Measurements from ENCODE around the gene ZSCAN30.

Gene ZSCAN30

DNA sequence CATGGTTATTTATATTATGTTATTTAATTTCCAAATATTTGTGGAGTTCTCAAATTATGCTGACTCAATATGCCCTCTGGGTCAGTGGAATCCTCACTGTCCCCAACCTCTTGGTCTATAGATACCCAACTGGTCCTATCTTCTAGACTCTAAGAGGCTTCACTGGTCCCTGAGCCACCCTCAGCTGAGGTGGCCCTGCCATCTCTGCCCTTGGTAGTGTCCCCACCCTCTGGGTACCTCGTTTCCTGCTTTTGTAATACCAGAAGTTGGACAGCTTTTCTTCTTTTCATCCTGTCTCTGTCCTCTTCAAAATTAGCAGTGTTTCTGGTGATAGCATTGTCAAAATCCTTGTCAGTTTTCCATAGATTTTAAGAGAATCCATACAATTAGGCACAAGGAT lies 11.9 kb downstream of the ZSCAN30 start:
- DNase-seq = no peak

DNA sequence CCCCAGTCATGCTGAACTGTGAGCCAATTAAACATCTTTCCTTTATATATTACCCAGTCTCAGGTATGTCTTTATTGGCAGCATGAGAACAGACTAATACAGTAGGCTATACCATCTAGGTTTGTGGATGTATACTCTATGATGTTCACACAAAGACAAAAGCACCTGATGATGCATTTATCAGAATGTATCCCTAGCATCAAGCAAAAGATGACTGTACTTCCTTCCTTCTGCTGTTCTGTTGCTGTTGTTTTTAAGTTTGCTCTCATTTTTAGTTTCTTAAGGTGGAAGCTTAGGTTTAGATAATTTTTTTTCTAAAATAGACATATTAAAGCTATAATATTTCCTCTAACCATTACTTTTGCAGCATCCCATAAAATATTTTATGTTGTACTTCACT lies 12.4 kb downstream of the ZSCAN30 start:
- no peak for DNase-seq

DNA sequence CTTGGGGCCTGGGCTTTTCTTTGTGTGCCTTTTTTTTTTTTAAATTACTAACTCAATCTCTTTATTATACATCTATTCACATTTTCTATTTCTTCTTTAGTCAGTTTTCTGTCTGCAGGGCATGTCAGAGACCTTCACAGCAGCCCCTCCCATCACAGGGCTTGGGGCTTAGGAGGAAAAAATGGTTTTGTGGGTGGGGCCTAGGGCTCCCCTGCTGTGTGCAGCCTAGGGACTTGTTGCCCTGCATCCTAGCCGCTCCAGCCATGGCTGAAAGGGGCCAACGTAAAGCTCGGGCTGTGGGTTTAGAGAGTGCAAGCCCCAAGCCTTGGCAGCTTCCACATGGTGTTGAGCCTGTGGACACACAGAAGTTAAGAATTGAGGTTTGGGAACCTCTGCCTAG lies 13.8 kb downstream of the ZSCAN30 start:
- DNase-seq = no peak

DNA sequence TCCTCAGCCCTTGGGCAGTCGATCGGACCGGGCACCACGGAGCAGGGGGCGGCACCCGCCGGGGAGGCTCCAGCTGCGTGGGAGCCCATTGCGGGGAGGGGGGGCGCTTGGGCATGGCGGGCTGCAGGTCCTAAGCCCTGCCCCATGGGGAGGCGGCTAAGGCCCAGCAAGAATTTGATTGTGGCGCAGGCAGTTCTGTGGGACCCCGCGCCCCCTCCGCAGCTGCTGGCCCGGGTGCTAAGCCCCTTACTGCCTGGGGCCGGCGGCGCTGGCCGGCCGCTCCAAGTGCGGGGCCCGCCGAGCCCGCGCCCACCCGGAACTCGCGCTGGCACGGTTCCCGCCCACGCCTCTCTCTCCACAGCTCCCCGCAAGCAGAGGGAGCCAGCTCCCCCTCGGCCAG lies 18.4 kb downstream of the ZSCAN30 start:
- no peak for DNase-seq

DNA sequence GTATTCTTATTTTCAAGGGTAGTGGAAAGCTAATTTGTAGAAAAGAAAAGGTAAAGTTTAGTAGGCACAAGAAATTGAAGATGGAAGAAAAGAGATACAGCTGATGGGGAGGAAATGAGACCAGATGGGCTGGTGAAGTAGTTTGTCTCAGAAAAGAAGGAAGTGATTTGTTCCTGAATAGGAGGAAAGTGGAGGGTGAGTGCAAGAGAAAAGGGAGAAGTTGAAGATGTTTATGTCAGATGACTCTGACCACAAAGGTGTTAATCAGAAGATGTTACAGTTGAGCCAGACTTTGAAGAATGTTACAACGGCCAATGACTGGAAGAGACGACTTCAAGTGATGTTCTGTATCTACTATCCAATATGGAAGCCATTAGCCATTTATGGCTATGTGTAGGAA lies 21.2 kb downstream of the ZSCAN30 start:
- DNase-seq = no peak

DNA sequence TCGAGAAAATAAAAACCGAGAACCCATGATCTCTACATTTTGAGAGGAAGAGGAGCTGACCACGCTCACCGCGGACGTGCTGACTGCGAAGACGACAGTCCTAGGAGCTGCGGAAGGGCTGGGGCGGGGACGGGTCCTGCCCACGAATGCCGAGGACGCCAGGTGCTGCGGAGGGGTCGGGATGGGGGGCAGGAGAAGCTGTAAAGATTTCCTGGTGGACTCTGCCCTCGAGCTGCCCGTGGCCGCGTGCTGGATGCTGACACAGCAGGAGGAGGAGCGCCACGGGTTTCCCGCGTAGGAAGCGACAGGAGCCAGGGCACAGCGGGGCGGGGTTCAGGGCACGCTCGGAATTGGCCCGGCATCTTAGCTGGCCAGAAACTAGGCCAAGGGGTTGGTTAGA lies 22.2 kb downstream of the ZSCAN30 start:
- DNase-seq = no peak

DNA sequence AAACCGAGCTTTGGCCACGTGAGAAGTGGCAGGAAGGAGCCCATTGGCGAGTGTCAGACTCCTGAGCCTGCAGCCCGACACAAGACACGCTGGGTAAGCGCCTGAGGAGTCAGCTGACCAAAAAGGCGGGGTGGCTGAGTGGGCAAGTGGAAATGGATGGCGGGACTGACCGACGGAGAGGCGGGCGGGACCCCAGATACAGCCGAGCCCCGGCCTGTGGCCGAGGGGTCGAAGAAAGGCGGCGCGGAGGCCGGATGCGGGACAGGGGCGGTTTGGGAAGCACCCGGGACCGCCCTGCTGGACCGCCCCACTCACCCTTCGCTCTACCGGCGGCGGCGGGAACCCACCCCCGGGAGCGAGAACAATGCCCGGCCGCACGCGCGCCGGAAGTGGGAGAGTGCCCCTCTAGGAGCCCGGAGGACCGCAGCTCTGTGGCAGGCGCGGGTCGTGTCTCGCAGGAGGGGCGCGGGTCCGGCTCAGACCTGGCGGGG lies 22.8 kb downstream of the ZSCAN30 start:
- peak; percentile 49 for DNase-seq

DNA sequence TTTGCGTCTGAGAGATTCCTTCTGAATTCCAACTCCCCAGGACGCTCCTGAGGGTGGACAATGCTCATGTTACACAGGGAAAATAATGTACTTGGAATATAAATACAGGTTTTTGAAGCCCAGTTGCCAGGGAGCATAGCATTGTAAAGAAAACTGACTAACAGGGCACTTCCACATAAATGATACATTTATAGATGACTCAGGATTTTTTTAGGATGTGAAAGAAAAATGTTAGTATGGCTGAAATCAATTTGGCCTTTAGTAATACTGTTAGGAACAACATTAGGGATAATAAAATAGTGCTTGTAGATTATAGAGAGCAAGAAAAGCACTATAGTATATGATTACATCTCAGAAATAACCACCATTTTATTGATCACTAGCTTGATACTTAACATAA lies 25.6 kb downstream of the ZSCAN30 start:
- DNase-seq = no peak

DNA sequence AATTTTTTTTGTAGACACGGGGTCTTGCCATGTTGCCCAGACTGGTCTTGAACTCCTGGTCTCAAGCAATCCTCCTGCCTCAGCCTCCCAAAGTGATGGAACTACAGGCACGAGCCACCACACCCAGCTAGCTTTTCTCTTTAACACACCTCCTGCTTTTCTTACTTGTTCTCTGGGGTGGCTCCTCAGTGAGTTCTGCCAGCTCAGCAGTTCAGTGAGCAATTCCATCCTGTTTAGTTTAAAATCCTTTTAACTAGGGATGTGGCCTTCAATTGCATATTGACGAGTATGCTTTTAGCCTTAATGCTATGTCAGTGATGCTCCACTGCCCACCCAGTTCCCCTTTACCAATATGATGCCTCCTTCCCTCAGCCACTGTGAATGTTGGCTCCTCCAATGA lies 33.1 kb downstream of the ZSCAN30 start:
- DNase-seq = no peak

DNA sequence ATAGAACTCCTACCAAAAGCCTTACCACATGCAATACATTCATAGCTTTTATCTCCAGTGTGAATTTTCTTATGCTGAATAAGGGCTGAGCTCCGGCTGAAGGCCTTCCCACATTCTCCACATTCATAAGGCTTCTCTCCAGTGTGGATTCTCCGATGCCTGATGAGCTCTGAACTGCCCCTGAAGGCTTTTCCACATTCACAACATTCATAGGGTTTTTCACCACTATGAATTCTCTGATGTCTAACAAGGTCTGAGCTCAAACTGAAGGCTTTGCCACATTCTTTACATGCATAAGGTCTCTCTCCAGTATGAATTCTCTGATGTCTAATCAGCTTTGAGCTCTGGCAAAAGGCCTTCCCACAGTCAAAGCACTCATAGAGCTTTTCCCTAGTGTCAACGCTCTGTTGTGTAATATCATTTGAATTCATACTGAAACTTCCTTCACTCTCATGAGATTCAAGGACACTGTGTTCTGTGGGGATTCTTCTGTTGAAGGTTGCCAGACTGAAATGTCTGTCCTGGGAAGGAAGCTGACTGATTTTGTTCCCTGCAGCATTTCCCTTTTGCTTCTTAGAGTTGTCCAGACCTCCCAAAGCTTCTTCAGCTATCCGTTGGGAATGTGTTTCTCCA lies 36.3 kb downstream of the ZSCAN30 start:
- DNase-seq = no peak

DNA sequence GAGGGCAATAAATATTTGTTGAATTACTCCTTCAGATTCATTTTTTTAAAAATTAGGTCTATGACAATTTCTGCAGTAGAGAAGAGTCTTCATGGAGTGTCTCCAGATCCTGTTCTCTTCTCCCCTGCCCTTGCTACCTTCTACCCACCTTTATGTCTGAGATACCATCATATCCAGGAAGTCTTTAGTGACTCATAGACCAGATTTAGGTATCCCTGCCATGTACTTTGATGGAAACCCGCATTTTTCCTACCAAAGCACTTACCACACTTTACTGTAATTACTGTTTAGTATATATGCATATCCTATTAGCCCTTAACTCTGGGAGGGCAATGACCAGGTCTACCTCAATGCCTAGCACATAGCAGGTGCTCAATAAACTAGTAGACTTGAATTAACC lies 37.6 kb downstream of the ZSCAN30 start:
- no peak for DNase-seq

DNA sequence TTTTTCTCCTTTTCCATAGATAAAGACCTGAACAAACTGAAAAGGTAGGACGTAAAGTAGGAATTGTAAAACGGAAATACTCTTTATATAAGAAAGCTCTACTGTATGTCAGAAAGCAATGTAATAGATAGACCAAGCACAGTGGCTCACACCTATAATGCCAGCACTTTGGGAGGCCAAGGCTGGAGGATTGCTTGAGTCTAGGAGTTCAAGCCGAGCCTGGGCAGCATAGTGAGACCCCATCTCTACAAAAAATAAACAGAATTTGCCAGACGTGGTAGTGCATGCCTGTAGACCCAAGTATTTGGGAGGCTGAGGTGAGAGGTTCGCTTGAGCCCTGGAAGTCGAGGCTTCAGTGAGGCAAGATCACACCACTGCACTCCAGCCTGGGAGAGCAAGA lies 41.6 kb downstream of the ZSCAN30 start:
- DNase-seq = no peak

DNA sequence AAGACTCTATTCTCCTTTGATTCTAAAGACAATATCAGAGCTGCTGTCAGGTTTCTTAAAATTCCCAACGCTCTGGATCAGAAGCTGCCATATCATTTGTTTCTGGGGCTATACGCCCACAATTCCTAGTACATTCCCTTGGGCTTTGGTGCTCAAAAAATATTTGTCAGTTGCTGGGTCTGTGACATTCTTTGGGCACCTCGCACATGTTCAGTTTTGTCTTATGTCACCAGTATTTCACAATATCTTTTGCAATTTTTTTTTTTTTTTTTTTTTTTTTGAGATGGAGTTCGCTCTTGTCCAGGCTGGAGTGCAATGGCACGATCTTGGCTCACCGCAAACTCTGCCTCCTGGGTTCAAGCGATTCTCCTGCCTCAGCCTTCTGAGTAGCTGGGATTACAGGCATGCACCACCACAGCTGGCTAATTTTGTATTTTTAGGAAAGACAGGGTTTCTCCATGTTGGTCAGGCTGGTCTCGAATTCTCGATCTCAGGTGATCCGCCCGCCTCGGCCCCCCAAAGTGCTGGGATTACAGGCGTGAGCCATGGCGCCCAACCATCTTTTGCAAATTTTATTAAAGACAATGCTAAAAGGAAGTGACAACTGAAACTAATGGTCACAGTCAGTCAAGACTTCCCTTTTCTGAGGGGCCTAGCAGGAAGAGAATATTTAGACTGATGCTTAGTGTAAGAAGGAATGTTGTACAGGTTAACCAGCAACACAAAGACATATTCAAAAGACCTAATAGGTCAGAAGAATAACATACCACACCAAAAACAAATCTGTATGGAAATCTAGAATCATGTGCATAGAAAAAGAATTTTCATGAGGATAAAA lies 42.4 kb downstream of the ZSCAN30 start:
- no peak for DNase-seq

DNA sequence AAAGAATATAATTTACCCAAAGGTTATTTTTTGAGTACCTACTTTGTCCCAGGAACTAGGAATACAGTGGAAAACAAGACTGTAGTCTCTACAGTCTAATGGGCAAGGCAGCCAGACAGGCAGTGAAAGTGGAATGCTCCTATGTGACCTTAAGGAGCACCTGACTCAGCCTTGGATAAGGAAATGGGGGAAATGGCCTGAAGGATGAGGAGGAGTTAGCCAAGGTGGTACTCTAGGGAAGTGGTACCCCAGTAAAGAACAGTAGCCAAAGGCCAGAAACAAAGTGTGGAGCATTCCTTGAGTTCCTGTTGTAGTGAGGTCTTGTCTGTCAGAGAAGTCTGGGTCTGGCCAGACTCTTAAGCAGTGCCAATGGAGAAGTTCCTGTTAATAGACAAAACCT lies 43.2 kb downstream of the ZSCAN30 start:
- no peak for DNase-seq

DNA sequence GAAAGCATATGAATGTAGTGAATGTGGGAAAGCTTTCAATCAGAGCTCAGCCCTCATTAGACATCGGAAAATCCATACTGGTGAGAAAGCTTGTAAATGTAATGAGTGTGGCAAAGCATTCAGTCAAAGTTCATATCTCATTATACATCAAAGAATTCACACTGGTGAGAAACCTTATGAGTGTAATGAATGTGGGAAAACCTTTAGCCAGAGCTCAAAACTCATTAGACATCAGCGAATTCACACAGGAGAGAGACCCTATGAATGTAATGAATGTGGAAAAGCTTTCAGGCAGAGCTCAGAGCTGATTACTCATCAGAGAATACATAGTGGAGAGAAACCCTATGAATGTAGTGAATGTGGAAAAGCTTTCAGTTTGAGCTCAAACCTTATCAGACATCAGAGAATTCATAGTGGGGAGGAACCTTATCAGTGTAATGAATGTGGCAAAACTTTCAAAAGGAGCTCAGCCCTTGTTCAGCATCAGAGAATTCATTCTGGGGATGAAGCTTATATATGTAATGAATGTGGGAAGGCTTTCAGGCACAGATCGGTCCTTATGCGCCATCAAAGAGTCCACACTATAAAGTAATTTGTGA lies 44.2 kb downstream of the ZSCAN30 start:
- no peak for DNase-seq

DNA sequence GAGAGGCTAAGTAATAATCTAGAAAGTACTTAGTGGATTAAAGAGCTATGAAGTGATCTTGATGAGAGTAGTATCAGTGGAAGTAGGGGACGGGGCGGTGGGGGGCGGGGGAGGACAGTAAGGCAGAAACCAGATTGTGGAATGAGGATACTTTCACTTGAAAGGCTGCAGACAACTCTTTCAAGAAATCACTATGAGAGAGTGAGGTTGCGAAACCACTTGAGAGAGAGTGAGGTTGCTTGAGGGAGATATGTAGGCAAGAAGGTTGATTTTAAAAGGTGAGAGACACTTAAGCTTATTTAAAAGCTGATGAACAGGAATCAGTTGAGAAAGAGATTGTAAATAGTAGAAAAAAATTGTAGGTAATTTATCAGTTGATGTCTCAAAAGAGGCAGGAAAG lies 45.4 kb downstream of the ZSCAN30 start:
- DNase-seq = no peak

DNA sequence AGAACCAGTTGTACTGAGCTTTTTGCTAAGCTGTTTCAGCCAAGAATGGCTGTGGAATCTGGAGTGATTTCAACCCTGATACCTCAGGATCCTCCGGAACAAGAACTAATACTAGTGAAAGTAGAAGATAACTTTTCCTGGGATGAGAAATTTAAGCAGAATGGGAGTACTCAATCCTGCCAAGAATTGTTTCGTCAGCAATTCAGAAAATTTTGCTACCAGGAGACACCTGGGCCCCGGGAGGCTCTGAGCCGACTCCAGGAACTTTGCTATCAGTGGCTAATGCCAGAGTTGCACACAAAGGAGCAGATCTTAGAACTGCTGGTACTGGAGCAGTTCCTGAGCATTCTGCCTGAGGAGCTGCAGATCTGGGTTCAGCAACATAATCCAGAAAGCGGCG lies 47.6 kb downstream of the ZSCAN30 start:
- DNase-seq = no peak

DNA sequence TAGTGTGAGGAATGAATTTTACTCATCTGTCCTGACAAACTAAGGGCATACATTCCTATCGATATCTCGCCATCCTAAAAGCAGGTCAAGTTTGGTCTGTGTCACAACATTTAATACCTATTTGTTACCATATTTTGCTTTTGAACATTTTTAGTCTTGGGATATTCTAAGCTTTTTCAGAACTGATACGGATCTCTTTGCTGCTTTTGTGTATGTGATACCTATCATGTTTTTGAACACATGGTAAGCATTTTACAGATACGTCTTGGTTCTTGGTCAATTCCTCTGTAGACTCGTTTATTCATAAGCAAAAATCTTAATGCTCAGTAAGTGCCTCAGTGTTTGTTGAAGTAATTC lies 48.6 kb downstream of the ZSCAN30 start:
- no peak for DNase-seq

DNA sequence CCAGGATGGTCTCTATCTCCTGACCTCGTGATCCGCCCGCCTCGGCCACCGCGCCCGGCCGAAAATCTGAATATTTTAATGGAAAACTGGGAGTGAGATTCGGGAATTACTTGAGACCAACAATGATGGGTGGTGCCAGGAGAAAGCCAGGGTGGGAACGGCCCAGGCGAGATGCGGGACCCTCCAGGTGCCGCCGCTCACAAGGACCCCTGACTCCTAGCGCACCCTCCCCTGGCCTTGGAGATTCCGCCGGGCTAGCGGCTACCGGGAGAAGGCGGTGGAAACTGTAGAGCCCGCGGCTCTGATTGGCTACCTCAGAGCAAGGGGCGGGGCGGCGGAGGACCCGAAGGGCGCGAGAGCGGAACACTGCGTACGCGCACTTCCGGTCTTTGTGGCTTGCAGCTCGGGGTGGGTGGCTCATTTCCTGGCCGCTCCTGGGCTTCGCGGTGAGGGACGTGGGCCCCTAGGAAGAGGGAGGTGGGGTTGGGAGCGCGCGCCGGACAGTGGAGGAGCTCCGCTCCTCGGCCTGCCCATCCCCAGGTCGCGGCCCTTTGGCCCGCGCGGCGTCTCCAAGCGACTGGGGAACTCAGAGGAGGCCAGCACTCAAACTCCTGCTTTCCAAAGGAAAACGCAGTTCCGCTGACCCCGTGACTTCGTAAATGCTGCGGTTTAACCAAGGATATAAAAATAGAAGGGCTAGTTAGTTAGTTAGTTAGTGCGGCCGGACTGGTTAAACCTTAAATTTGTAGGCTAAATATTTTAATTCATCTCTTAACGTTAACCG lies 49.2 kb downstream of the ZSCAN30 start, which contains the start of gene ZNF397:
ZNF397 (plus strand) TSS at position 371 of the 784 bp plus-strand sequence. CDS start 1,437 bp downstream, outside the sequence.
- peak; percentile 91 for DNase-seq

DNA sequence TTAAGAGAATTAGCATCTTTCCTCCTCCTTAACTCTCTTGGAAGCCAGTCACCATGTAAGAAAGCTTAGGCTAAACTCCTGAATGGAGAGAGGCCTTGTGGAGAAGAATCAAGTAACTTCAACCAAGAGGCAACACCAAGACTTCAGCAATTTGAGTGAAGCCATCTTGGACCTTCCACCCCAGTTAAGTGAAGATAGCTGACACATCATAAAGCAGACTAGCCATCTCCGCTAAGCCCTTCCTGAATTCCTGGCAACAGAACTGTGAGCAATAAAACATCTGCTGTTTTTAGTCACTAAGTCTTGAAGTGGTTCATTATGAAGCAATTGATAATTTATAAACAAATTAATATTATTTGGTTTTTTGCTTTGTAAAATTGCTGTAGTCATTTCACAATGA lies 50.7 kb downstream of the ZSCAN30 start:
- DNase-seq = no peak

DNA sequence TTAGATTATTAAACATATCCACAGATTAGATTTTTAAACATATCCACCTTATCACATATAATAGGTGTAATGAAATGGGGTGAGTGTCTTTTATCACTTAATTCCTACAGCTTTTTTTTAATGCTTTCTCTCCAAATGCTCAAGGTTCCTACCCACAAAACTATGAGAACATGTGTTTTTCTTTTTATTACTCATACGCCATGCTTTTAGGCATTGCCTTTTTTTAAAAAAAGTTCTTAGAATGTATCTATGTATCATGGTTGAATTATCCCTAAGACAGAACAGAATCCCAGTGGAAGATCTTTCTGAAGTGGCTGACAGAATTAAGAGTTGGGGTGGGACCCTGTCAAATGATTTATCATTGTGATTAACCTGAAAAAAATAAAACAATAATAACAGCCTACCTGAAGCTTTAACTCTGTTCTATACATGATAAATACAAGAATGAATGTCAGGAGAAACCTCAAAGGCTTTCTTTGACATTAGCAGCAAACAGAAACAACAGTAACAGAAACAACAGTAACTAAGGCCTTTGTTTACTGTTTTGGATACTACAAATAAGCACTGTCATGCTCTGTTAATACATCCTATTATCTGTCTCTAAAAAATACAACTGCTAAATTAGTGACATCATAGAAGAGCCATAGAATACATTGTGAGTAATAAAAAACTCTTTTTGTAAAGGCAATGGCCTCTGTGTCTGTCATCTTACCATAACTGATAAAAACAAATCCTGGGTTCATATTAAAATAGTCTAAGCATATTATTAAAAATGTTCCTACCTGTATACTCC lies 53.3 kb downstream of the ZSCAN30 start:
- DNase-seq = no peak

DNA sequence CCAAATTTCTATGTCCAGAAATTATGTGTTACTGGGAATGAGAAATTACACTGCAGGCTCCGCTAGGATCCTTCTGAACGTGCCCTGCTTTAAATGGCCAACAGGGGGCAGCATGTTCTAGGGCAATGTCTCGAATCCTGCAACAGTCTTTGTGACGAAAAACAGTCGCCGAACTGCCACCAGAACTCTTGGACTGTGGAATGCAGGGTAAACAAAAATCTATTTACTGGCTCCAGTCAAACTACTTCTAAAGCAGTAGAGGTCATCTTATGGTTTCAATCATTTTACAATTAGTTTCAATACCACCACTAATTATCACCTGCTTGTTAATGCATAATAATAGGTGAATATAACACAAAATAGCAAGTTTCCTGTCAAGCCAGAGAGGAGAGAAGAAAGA lies 59.0 kb downstream of the ZSCAN30 start:
- DNase-seq = peak; percentile 60

Data from activated effector memory CD4-positive, alpha-beta T cell treated with Interleukin-2 at 50 U/mL for 16 hours (primary cell).